Gastroesophageal sphincter (tissue), 3 donors: ENCODE measurements around the gene BICRA.

Experiments used
- CTCF ChIP-seq, 4 experiments: fragments of 200-600 bp in 2 of 4; fragments of 450-650 bp in 2 of 4; sonication (generic) in 1 of 4; IDR thresholded peaks; one replicate each; pipeline ENCODE4 v1.5.1; 2017 to 2019; ENCODE audit warnings: antibody characterized with exemption in 4 of 4, mild to moderate bottlenecking in 2 of 4, moderate library complexity in 2 of 4
- EP300 ChIP-seq: sonication (generic); formaldehyde crosslinking; IDR thresholded peaks from one replicate; pipeline ENCODE4 v1.6.1; 2017; ENCODE audit warnings: antibody characterized with exemption, mild to moderate bottlenecking
- POLR2A ChIP-seq, 2 donors: fragments of 450-650 bp; IDR thresholded peaks; one replicate each; pipeline ENCODE4 v1.6.1; 2017; ENCODE audit warnings: antibody characterized with exemption in 2 of 2, mild to moderate bottlenecking in 2 of 2, moderate library complexity in 1 of 2
- POLR2AphosphoS5 ChIP-seq: sonication (generic); formaldehyde crosslinking; IDR thresholded peaks from one replicate; pipeline ENCODE4 v1.6.1; 2017; ENCODE audit warnings: antibody characterized with exemption

DNA sequence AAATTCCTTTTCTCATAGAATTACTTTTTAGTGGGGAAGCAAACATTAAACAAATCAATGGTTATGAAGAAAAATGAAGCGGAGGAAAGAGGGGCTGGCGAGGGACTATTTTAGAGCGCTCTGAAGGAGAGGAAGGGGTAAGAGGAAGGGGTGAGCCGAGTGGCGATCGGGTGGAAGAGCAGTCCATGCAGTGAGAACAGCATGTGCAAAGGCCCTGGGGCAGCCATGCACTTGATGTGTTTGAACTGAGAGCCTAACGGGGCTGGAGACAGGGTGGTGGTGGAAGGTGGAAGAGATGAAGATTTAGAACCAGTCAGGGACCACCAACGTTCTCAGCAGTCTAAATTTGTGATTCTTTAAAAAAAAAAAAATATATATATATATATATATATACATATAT, 122.0 kb downstream of the BICRA start:
- no peak for TF ChIP-seq CTCF (IDR thresholded peaks at IDR 0.05)
- TF ChIP-seq POLR2A (IDR thresholded peaks at IDR 0.05), result no peak
- no peak for TF ChIP-seq POLR2AphosphoS5
- TF ChIP-seq EP300, result no peak
